Neuronal stem cell (in vitro differentiated cells): Measurements from ENCODE around the gene OR5AU1. TPM values are rescaled to one million over a fixed set of nuclear protein-coding genes. Genes with fewer than 3 reads are reported as not detected.

ENCODE experiments used
- DNase-seq: peaks from one replicate; pipeline ENCODE4 v3.0.0-alpha.2; 2013; ENCODE audit warnings: low spot score
- H2AFZ ChIP-seq: one replicate; pipeline ENCODE4 v1.6.1; 2013; ENCODE audit warnings: mild to moderate bottlenecking, low read length, inconsistent platforms
- H2AK5ac ChIP-seq: 2 replicates; pipeline ENCODE4 v1.6.1; 2013; ENCODE audit warnings: low read depth, mild to moderate bottlenecking, inconsistent platforms, low read length, moderate library complexity, mixed read lengths
- H2BK120ac ChIP-seq: 2 replicates; pipeline ENCODE4 v1.6.1; 2013; ENCODE audit warnings: low read depth, mild to moderate bottlenecking, inconsistent platforms, low read length, moderate library complexity, mixed read lengths
- H2BK12ac ChIP-seq: one replicate; pipeline ENCODE4 v1.6.1; 2013; ENCODE audit warnings: low read length, inconsistent platforms
- H2BK15ac ChIP-seq: 2 replicates; pipeline ENCODE4 v1.6.1; 2013; ENCODE audit warnings: mild to moderate bottlenecking, low read length, inconsistent platforms, mixed read lengths
- H2BK5ac ChIP-seq: one replicate; pipeline ENCODE4 v1.6.1; 2013; ENCODE audit warnings: inconsistent platforms, mild to moderate bottlenecking, low read length, moderate library complexity
- H3K14ac ChIP-seq: one replicate; pipeline ENCODE4 v1.6.1; 2013; ENCODE audit warnings: low read length, inconsistent platforms
- H3K18ac ChIP-seq: 2 replicates; pipeline ENCODE4 v1.6.1; 2013; ENCODE audit warnings: low read length, inconsistent platforms
- H3K23ac ChIP-seq: 2 replicates; pipeline ENCODE4 v1.6.1; 2013; ENCODE audit warnings: low read depth, mild to moderate bottlenecking, mixed read lengths, low read length, inconsistent platforms; ENCODE audit not compliant: poor library complexity
- H3K27ac ChIP-seq: replicated peaks from 3 replicates; pipeline ENCODE4 v1.5.1; 2013; ENCODE audit warnings: low read length, inconsistent platforms
- H3K27me3 ChIP-seq, 3 experiments: 2 replicates each; pipeline ENCODE4 v1.6.1; 2013; ENCODE audit warnings: low read length in 3 of 3, mild to moderate bottlenecking in 2 of 3, inconsistent platforms in 1 of 3, low read depth in 1 of 3, mixed read lengths in 1 of 3, moderate library complexity in 1 of 3; ENCODE audit not compliant: control insufficient read depth in 3 of 3, insufficient read depth in 3 of 3
- H3K36me3 ChIP-seq, 2 donors: replicated peaks in 1 of 2; 2 replicates each; pipeline ENCODE4 v1.6.1; 2013; ENCODE audit warnings: low read length in 2 of 2; ENCODE audit not compliant: control insufficient read depth in 2 of 2, insufficient read depth in 2 of 2
- H3K4ac ChIP-seq: 2 replicates; pipeline ENCODE4 v1.6.1; 2013; ENCODE audit warnings: inconsistent platforms, mild to moderate bottlenecking, low read length, moderate library complexity
- H3K4me1 ChIP-seq, 2 donors: 1 replicate in 1 of 2; 2 replicates in 1 of 2; pipeline ENCODE4 v1.6.1; 2013; ENCODE audit warnings: low read length in 2 of 2, low read depth in 1 of 2; ENCODE audit not compliant: control insufficient read depth in 2 of 2, insufficient read depth in 1 of 2
- H3K4me2 ChIP-seq: one replicate; pipeline ENCODE4 v1.6.1; 2013; ENCODE audit warnings: mild to moderate bottlenecking, low read length, inconsistent platforms; ENCODE audit not compliant: insufficient read depth, poor library complexity, severe bottlenecking
- H3K4me3 ChIP-seq, 2 donors: 2 replicates each; pipeline ENCODE4 v1.5.1; 2013; ENCODE audit warnings: low read length in 2 of 2, mild to moderate bottlenecking in 2 of 2, inconsistent platforms in 1 of 2, moderate library complexity in 1 of 2
- H3K79me1 ChIP-seq: one replicate; pipeline ENCODE4 v1.6.1; 2013; ENCODE audit warnings: low read depth, mild to moderate bottlenecking, inconsistent platforms, low read length, moderate library complexity
- H3K9ac ChIP-seq: one replicate; pipeline ENCODE4 v1.6.1; 2013; ENCODE audit warnings: mild to moderate bottlenecking, low read depth, low read length, inconsistent platforms; ENCODE audit not compliant: poor library complexity
- H3K9me3 ChIP-seq, 2 donors: replicated peaks in 1 of 2; 2 replicates each; pipeline versions ENCODE3 to v1.6.1; 2013; ENCODE audit warnings: low read length in 2 of 2, mild to moderate bottlenecking in 2 of 2, inconsistent platforms in 1 of 2, low read depth in 1 of 2, mixed read lengths in 1 of 2, moderate library complexity in 1 of 2; ENCODE audit not compliant: control insufficient read depth in 2 of 2, insufficient read depth in 1 of 2
- H4K8ac ChIP-seq: one replicate; pipeline ENCODE4 v1.6.1; 2013; ENCODE audit warnings: low read depth, mild to moderate bottlenecking, inconsistent platforms, low read length, moderate library complexity
- H4K91ac ChIP-seq: one replicate; pipeline ENCODE4 v1.6.1; 2013; ENCODE audit warnings: low read length, low read depth, mild to moderate bottlenecking, inconsistent platforms; ENCODE audit not compliant: poor library complexity
- WGBS, 2 donors: extraction: QIAGEN DNeasy Blood & Tissue Kit; methylation state at CpG; one replicate each; pipeline ENCODE4 v1.1.7; 2013; ENCODE audit warnings: missing lambda C conversion rate in 2 of 2, mixed read lengths in 1 of 2; ENCODE audit not compliant: insufficient read length in 2 of 2, insufficient replicate concordance in 1 of 2; ENCODE audit errors: extremely low coverage in 2 of 2; 5-methylcytosine and 5-hydroxymethylcytosine counted together
- polyA plus RNA-seq, 2 experiments: library from polyadenylated mRNA; stranded (reverse); fragments of 200-250 nt; gene quantifications; one replicate each; pipeline ENCODE4 v1.2.3, GENCODE V29; 2013

Gene OR5AU1
- not detected for polyA plus RNA-seq (2013, experiment 1 of 2)
- polyA plus RNA-seq (2013, experiment 2 of 2), result not detected

DNA sequence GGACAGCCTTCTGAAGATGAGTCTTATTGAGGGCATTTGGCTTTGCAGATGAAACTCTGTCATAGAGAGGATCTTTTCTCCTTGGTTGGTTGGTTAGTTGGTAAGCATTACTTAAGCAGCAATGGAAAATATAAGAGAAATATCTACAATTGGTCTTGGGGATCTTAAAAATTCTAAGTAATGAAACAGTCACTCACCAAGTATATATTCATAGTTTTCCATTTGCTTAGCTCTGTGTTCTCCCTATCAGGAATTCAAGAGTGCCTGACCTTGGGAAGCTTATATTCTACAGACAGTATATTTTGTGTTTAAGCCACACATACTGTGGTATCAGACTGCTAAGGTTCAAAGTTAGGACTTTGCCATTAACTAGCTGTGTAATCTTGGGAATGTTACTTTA lies at the start of gene OR5AU1:
OR5AU1 (minus strand) TSS at position 101 of the 400 bp plus-strand sequence. CDS start 191 bp downstream, outside the sequence.
- no peak within 1 kb of the TSS for H4K8ac ChIP-seq
- H3K18ac ChIP-seq, result no peak within 1 kb of the TSS
- no peaks in the 10 kb centered on the region for H3K36me3 ChIP-seq
- no peak within 1 kb of the TSS for H3K23ac ChIP-seq
- H3K79me1 ChIP-seq, result no peaks in the 10 kb centered on the region
- H4K91ac ChIP-seq, result no peak within 1 kb of the TSS
- no peak within 1 kb of the TSS for H2BK15ac ChIP-seq
- H3K27ac ChIP-seq, result no peak within 1 kb of the TSS
- H2BK5ac ChIP-seq, result no peak within 1 kb of the TSS
- H2AFZ ChIP-seq, result no peak within 1 kb of the TSS
- no peak within 1 kb of the TSS for H3K4me2 ChIP-seq
- no peak within 1 kb of the TSS for H2BK120ac ChIP-seq
- no peak within 1 kb of the TSS for H2BK12ac ChIP-seq
- H3K9me3 ChIP-seq, result no peaks in the 10 kb centered on the region
- peak within 1 kb of the TSS; percentile 9 for H3K9ac ChIP-seq
- no peak within 1 kb of the TSS for H2AK5ac ChIP-seq
- H3K4me1 ChIP-seq, result no peaks in the 10 kb centered on the region
- H3K4ac ChIP-seq, result no peak within 1 kb of the TSS
- H3K14ac ChIP-seq, result no peak within 1 kb of the TSS
- H3K27me3 ChIP-seq, result peaks cover 0 to 17% (median 0%) of the 10 kb centered on the region in 3 experiments
- H3K4me3 ChIP-seq, result no peak within 1 kb of the TSS
- no peak for DNase-seq

DNA sequence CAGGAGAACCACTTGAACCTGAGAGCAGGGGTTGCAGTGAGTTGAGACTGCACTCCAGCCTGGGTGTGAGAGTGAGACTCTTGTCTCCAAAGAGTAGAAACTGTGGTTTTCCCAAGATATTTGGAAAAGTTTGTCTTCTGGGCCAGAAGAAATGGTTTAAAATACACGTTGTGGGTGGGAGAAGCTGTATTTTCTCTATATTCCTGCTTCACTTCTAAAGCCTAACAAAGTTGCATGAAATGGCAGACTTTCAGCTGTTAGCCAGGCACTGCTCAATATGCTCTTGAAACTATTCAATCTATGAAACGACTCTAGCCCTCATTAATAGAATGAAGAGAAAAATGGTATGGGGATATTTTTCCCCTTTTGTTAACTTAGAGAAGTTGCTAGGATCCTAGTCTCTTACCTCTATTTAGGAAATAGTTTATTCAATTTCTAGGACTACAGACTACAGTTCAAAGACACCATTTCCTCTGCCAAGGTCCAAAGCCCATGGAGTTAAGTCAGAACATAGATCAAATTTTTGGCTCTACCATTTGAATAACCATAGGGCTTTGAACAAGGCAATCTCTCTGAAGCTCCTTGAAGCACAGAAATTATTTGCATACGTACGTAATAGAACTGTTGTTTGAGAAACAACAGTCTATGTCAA lies 49.3 kb upstream of the OR5AU1 start:
- Histone ChIP-seq H3K4me1 (peaks cover 0 to 4% of the 10 kb centered on the region in 2 donors), H2BK5ac (no peak overlapping the region), H2AK5ac (no peak overlapping the region), H3K27me3 (no peaks in the 10 kb centered on the region), H3K4me2 (no peak overlapping the region), H3K27ac (no peak overlapping the region), H2BK120ac (no peak overlapping the region), H3K36me3 (peaks cover 15 to 83% of the 10 kb centered on the region in 2 donors), H2BK12ac (no peak overlapping the region), H2BK15ac (no peak overlapping the region), H2AFZ (no peak overlapping the region), H3K9ac (no peak overlapping the region), H3K18ac (no peak overlapping the region), H3K4ac (no peak overlapping the region), H3K23ac (no peak overlapping the region), H3K79me1 (no peaks in the 10 kb centered on the region), H3K14ac (no peak overlapping the region), H3K9me3 (no peaks in the 10 kb centered on the region), H4K8ac (no peak overlapping the region), H4K91ac (no peak overlapping the region), H3K4me3 (no peak overlapping the region)
- no peak for DNase-seq
- WGBS, 2 donors, result no CpG with 5 or more reads among the region's 4 CpGs

DNA sequence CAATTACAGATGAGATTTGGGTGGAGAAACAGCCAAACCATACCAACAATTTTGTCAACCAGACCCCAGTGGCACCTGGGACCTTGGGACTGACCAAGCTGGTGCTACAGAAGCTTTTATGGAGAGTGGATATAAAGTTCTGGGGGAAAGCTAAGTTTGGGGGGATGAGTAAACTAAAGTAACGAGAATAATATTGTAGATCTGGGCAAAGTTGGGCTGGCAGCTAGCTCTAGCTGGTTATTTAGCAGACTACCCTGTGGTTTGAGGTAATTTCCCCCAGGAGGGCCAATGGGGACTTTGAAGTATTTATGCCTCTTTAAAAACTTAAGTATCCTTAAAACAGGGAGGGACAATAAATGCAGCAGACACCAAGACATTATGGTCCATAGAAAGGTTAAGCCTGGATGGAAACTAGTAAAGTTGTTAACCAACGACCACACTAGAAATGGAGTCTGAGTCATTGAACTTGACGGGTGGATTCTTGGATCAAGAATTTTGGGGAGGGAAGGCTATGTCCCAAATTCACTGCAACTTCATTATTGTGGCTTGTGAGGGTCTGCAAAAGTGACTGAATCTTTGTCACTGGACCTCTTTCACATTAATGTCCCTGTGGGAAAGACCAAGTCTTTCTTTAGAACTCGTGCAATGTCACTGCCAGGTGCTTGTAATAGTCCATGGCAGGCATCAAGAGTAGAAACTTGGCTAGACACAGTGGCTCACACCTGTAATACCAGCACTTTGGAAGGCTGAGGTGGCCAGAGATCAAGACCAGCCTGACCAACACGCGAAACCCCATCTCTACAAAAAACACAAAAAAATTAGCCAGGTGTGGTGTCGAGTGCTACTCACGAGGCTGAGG lies 48.5 kb upstream of the OR5AU1 start:
- H3K23ac ChIP-seq, result no peak overlapping the region
- H3K9me3 ChIP-seq, result no peaks in the 10 kb centered on the region

DNA sequence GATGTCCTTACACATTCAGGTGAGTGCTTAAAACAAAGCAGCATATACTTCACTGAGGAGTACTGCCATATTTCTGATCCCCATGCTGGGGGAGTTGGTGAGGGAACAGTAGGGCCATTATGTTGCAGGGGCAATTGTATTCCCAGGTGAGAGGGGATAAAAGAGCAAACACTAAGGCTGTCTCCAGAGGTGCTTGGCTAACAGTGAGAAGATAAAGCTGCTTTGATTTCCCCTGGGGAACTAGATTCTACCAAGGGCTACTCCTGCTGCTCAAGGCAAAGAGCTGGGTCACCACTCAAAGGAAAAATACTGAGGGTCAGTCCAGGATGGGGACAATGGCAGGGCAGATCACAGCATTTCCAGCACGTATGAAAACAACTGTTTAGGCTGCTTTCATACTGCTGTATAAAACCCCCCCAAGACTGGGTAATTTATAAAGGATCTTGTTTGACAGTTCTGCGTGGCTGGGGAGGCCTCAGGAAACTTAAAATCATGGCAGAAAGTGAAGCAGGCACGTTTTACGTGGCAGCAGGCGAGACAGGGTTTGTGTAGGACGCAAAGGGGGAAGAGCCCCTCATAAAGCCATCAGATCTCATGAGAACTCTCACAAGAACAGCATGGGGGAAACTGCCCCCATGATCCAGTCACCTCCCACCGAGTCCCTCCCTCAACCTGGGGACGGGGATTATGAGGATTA lies 47.8 kb upstream of the OR5AU1 start:
- Histone ChIP-seq H2BK5ac (no peak overlapping the region), H4K91ac (no peak overlapping the region), H4K8ac (no peak overlapping the region), H3K79me1 (no peaks in the 10 kb centered on the region), H3K23ac (no peak overlapping the region), H3K14ac (no peak overlapping the region), H3K9ac (no peak overlapping the region), H2BK15ac (no peak overlapping the region), H3K27ac (no peak overlapping the region), H3K27me3 (no peaks in the 10 kb centered on the region), H2BK120ac (no peak overlapping the region), H3K4me1 (peaks cover 0 to 4% of the 10 kb centered on the region in 2 donors), H3K4me2 (no peak overlapping the region), H3K4ac (no peak overlapping the region), H2AK5ac (no peak overlapping the region), H3K18ac (no peak overlapping the region), H2AFZ (no peak overlapping the region), H3K36me3 (peaks cover 11 to 68% of the 10 kb centered on the region in 2 donors), H2BK12ac (no peak overlapping the region), H3K9me3 (no peaks in the 10 kb centered on the region), H3K4me3 (no peak overlapping the region)
- no peak for DNase-seq
- no CpG with 5 or more reads among the region's 8 CpGs for WGBS, 2 donors

More for the DNA sequence above, 48.5 kb upstream of the OR5AU1 start:
- H3K79me1 ChIP-seq, result no peaks in the 10 kb centered on the region
- H3K4me1 ChIP-seq, result peaks cover 0 to 4% of the 10 kb centered on the region in 2 donors
- H2AFZ ChIP-seq, result no peak overlapping the region
- no peaks in the 10 kb centered on the region for H3K27me3 ChIP-seq
- H4K8ac ChIP-seq, result no peak overlapping the region
- no peak overlapping the region for H3K4me2 ChIP-seq
- no peak overlapping the region for H3K4me3 ChIP-seq
- H3K27ac ChIP-seq, result no peak overlapping the region
- H3K14ac ChIP-seq, result no peak overlapping the region
- H2AK5ac ChIP-seq, result no peak overlapping the region
- no peak overlapping the region for H4K91ac ChIP-seq
- H3K18ac ChIP-seq, result no peak overlapping the region
- no peak for DNase-seq
- no peak overlapping the region for H2BK5ac ChIP-seq
- no peak overlapping the region for H2BK120ac ChIP-seq
- H3K36me3 ChIP-seq, result peaks cover 13 to 76% of the 10 kb centered on the region in 2 donors
- no peak overlapping the region for H3K9ac ChIP-seq
- no peak overlapping the region for H2BK12ac ChIP-seq
- no peak overlapping the region for H3K4ac ChIP-seq
- no CpG with 5 or more reads among the region's 8 CpGs for WGBS, 2 donors
- no peak overlapping the region for H2BK15ac ChIP-seq
